ENCODE data around the gene EEF1AKMT3.
"Not testable (repeated sequence)": the region's sequence is repeated elsewhere in the genome, so short reads cannot be mapped to it uniquely, and the experiment has no call there.

EEF1AKMT3 gene

DNA sequence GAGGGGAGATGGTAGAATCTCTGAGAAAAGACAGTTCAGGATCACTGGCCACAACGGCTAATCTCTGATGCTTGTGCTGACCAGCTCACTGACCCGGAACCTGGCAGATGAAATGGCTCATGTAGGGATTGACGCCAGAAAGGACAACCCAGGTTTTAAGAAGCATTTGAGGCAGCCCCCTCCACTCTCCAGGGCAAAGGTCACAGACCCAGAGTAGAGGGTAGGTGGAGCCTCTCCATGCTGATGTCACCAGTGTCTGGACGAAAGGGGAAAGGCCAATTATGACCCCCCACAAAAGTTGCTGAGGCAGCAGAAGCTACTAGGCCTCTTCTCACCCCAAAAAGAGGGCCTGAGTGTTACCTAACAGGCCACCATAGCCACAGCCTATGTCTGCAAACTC is 1.7 kb upstream of the EEF1AKMT3 start:
- TF ChIP-seq, protein P1, sequence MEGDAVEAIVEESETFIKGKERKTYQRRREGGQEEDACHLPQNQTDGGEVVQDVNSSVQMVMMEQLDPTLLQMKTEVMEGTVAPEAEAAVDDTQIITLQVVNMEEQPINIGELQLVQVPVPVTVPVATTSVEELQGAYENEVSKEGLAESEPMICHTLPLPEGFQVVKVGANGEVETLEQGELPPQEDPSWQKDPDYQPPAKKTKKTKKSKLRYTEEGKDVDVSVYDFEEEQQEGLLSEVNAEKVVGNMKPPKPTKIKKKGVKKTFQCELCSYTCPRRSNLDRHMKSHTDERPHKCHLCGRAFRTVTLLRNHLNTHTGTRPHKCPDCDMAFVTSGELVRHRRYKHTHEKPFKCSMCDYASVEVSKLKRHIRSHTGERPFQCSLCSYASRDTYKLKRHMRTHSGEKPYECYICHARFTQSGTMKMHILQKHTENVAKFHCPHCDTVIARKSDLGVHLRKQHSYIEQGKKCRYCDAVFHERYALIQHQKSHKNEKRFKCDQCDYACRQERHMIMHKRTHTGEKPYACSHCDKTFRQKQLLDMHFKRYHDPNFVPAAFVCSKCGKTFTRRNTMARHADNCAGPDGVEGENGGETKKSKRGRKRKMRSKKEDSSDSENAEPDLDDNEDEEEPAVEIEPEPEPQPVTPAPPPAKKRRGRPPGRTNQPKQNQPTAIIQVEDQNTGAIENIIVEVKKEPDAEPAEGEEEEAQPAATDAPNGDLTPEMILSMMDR (IDR thresholded peaks at IDR 0.05; ENCODE audit: extremely low read depth, insufficient read depth, missing control alignments), result no peak
- in situ Hi-C loops (cut with MboI; ENCODE audit: low pct_unique_long_range_greater_than_20kb, low sequenced_read_pairs, unreplicated experiment), result no loop called here
- DNase-seq (ENCODE audit: low spot score), result no peak

DNA sequence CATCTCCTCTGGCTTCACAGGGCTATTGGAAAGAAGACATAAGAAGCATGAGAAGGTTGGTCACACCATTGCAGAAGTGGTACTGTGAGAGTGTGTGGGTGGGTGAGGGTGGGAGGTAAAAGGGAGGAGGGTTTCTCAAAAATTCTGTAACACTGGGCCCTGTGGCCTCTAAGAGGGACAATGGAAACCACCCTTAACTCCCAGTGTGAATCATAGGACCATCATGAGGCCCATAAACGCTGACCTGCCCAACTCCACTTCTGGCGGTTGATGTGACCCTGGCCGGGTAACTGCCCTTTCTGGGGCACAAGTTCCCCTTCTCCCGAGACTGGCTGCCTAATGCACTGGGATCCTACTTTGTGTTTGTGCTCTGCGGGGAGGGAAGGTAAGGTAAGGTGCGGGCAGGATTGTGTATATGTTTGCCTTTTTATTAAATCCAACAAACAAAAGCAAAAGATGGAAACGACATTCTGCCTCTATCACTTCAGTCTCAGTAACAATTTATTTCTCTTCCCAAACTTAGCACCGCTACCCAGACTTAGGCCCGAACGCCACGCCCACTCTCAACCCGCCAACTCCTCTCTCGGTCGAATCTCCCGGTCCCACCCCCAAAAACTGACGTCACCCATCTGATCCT is 1.1 kb upstream of the EEF1AKMT3 start:
- DNase-seq (ENCODE audit: low spot score), result peak; percentile 90
- in situ Hi-C loops (cut with MboI; ENCODE audit: low pct_unique_long_range_greater_than_20kb, low sequenced_read_pairs, unreplicated experiment), result no loop called here
- TF ChIP-seq, protein P1 (IDR thresholded peaks at IDR 0.05; ENCODE audit: extremely low read depth, insufficient read depth, missing control alignments), result no peak

DNA sequence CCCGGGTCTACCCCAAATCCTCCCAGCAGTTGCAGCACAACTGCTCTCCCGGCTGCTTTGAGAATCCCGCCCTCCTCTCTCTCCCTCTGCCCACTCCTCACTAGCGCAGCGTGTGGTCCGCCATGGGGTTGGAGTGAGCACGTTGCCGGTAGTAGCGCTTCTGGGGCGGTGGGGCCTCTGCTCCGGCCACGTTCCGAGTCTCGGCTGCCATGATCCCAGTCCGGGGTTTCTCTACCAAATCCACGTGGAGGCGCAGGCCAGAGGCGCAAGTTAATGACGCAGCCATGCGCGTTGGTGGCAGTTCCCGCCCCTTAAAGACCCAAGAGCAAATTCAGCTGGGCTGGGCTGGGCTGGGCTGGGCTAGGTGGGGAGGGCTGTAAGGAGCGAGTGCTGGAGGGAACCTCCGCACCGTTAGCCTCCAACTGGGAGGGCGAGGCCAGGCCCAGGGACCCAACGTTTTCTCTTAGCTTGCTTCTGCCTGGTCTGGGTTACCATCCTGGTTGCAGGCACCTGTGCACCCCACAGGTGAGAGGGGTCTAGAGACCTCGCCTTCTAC is 463 bp upstream of the EEF1AKMT3 start, which contains the start of gene METTL1:
TSS of gene METTL1 (minus strand) at position 233 of the 556 bp plus-strand sequence. CDS start at position 211, 22 bp downstream.
- TF ChIP-seq, protein P1 (IDR thresholded peaks at IDR 0.05; ENCODE audit: extremely low read depth, insufficient read depth, missing control alignments), result no peak
- peak; percentile 96 for DNase-seq (ENCODE audit: low spot score)
- in situ Hi-C loops (cut with MboI; ENCODE audit: low pct_unique_long_range_greater_than_20kb, low sequenced_read_pairs, unreplicated experiment), result no loop called here

DNA sequence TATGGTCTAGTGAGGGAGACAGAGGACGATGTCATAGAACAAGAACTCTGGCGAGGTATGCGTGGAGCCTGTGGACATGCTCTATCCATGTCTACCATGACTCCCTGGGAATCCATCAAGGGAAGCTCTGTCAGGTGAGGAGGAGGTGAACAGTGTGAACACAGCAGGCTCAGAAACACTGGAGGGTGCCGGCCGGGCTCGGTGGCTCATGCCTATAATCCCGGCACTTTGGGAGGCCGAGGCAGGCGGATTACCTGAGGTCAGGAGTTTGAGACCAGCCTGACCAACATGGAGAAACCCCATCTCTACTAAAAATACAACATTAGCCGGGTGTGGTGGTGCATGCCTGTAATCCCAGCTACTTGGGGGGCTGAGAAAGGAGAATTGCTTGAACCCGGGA is 2.2 kb downstream of the EEF1AKMT3 start:
- in situ Hi-C loops (cut with MboI; ENCODE audit: low pct_unique_long_range_greater_than_20kb, low sequenced_read_pairs, unreplicated experiment); DNase-seq (ENCODE audit: low spot score): not testable (repeated sequence)

DNA sequence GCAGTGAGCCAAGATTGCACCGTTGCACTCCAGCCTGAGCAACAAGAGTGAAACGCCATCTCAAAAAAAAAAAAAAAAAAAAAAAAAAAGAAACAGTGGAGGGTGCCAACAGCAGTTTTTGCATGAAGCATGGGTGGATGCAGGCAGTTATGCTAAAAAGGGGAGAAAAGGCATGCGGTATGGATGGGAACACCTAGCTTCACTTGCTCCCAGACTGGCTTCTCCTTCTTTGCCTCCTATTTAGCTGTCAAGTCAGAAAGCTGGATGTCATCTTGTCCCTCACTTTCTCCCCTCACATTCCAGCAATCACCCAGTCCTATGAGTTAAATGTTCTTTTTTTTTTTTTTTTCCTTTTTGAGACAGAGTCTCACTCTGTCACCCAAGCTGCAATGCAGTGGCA is 2.6 kb downstream of the EEF1AKMT3 start:
- in situ Hi-C loops (cut with MboI; ENCODE audit: low pct_unique_long_range_greater_than_20kb, low sequenced_read_pairs, unreplicated experiment), result no loop called here
- TF ChIP-seq, protein P1 (IDR thresholded peaks at IDR 0.05; ENCODE audit: extremely low read depth, insufficient read depth, missing control alignments), result no peak
- no peak for DNase-seq (ENCODE audit: low spot score)

DNA sequence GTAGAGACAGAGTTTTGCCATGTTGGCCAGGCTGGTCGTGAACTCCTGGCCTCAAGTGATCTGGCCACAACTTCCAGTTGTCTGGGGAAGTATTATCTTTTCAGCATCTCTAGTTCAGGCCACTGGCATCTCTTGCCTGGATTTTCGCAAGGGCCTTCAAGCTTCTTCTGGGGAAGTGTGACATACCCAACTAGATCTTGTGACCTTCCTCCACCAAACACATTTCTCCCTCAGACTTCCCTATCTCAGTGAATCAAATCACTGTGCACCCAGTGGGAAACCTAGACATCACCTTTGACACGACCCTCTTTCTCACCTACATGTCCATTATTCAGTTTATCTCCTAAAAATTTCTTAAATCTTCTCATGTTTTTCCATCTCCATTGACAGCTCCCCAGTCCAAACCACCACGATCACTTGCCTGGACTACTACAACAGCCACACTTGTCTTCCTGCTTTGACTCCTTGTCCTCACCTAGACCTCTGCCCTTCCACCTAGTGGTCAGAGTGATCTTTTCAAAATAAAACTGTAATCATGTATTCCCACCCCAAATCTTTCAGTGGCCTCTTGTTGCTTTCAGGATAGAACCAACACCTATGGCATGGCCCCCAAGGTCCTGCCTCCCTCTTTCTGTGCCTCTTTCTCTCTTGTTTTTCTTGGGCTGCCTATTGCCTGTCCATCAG is 3.3 kb downstream of the EEF1AKMT3 start:
- in situ Hi-C loops (cut with MboI; ENCODE audit: low pct_unique_long_range_greater_than_20kb, low sequenced_read_pairs, unreplicated experiment), result no loop called here
- TF ChIP-seq, protein P1 (IDR thresholded peaks at IDR 0.05; ENCODE audit: extremely low read depth, insufficient read depth, missing control alignments), result no peak
- DNase-seq (ENCODE audit: low spot score), result no peak

DNA sequence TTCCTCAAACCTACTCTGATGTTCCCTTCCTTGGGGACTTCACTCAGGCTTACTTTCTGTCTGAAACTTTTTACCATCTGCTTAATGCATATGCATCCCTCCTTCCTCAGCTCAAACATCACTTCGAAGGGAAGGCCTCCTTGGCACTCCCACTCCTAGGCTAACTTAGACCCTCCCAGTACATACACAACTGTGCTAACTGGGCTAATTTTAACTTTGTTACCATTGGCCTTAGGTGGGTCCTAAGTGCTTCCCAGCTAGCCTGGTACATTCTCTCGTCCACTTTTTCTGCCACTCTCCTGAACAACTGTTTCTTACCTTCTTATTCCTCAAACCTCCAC is 3.8 kb downstream of the EEF1AKMT3 start:
- no peak for DNase-seq (ENCODE audit: low spot score)
- TF ChIP-seq, protein P1 (IDR thresholded peaks at IDR 0.05; ENCODE audit: extremely low read depth, insufficient read depth, missing control alignments), result no peak
- in situ Hi-C loops (cut with MboI; ENCODE audit: low pct_unique_long_range_greater_than_20kb, low sequenced_read_pairs, unreplicated experiment), result no loop called here

All from GM13977 (cell line).